Measurements from ENCODE around the gene MCM7. TPM values are rescaled to one million over a fixed set of nuclear protein-coding genes. Genes with fewer than 3 reads are reported as not detected.

The MCM7 gene
- total and polyA plus RNA-seq, 4 donors, result 36.0 to 54.7 (median 41.8) TPM

GRCh38 chr7:100107125-100107737 is 6.0 kb upstream of the MCM7 start:
- no peak for TF ChIP-seq CTCF (IDR thresholded peaks at IDR 0.05; ENCODE audit: control extremely low read depth, extremely low read depth)
- Histone ChIP-seq H3K27me3 (ENCODE audit: control insufficient read depth in 3 of 3, insufficient read depth in 3 of 3, low read length in 2 of 3) (no peaks in the 10 kb centered on the region), H3K4me3 (no peak overlapping the region), H3K36me3 (ENCODE audit: control insufficient read depth in 4 of 4, insufficient read depth in 4 of 4, low read length in 4 of 4) (peaks cover 5 to 68% (median 27%) of the 10 kb centered on the region in 4 donors), H3K4me1 (ENCODE audit: control insufficient read depth in 5 of 5, insufficient read depth in 5 of 5, low read length in 5 of 5) (peaks cover 0 to 4% (median 0%) of the 10 kb centered on the region in 5 donors), H3K9ac (ENCODE audit: insufficient read depth in 1 of 2, low read length in 2 of 2) (no peak overlapping the region), H3K27ac (ENCODE audit: low read depth in 1 of 2, low read length in 1 of 2) (no peak overlapping the region), H3K9me3 (ENCODE audit: control insufficient read depth in 4 of 4, insufficient read depth in 3 of 4, low read length in 3 of 4) (no peaks in the 10 kb centered on the region)
- 84 to 89% methylated on average over 24 to 25 of the region's 25 CpGs for WGBS, 2 donors
- ATAC-seq (ENCODE audit: insufficient read depth, low FRiP score) (no peak), DNase-seq (no peak)

DNA sequence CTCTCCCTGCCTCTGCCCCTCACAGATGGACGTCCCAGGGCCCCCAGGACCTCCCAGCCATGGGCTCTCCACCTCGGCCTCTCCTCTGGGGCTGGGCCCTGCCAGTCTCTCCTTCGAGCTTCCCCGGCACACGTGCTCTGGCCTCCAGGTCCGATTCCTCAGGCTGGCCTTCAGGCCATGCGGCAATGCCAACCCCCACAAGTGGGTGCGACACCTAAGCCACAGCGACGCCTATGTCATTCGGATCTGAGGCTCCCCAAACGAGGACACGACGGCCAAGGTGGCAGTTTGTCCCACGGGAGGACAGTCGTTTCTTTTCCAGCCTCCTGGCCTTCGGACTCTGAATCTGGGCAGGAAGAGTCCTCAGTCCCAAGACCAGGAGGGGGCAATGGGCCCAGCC is 5.4 kb upstream of the MCM7 start:
- H3K9me3 ChIP-seq (ENCODE audit: control insufficient read depth in 4 of 4, insufficient read depth in 3 of 4, low read length in 3 of 4), result no peaks in the 10 kb centered on the region
- peaks cover 5 to 64% (median 26%) of the 10 kb centered on the region in 4 donors for H3K36me3 ChIP-seq (ENCODE audit: control insufficient read depth in 4 of 4, insufficient read depth in 4 of 4, low read length in 4 of 4)
- DNase-seq (no peak), ATAC-seq (ENCODE audit: insufficient read depth, low FRiP score) (no peak)
- H3K27ac ChIP-seq (ENCODE audit: low read depth in 1 of 2, low read length in 1 of 2), result no peak overlapping the region
- 86 to 88% methylated on average over 17 of the region's 17 CpGs for WGBS, 2 donors
- no peak for TF ChIP-seq CTCF (IDR thresholded peaks at IDR 0.05; ENCODE audit: control extremely low read depth, extremely low read depth)
- H3K27me3 ChIP-seq (ENCODE audit: control insufficient read depth in 3 of 3, insufficient read depth in 3 of 3, low read length in 2 of 3), result no peaks in the 10 kb centered on the region
- peaks cover 0 to 4% (median 0%) of the 10 kb centered on the region in 5 donors for H3K4me1 ChIP-seq (ENCODE audit: control insufficient read depth in 5 of 5, insufficient read depth in 5 of 5, low read length in 5 of 5)
- no peak overlapping the region for H3K4me3 ChIP-seq
- no peak overlapping the region for H3K9ac ChIP-seq (ENCODE audit: insufficient read depth in 1 of 2, low read length in 2 of 2)

GRCh38 chr7:100105534-100105933 is 4.3 kb upstream of the MCM7 start:
- H3K4me1 ChIP-seq (ENCODE audit: control insufficient read depth in 5 of 5, insufficient read depth in 5 of 5, low read length in 5 of 5), result peaks cover 0 to 4% (median 0%) of the 10 kb centered on the region in 5 donors
- WGBS, 2 donors, result 94 to 96% methylated on average over 4 of the region's 4 CpGs
- TF ChIP-seq CTCF (IDR thresholded peaks at IDR 0.05; ENCODE audit: control extremely low read depth, extremely low read depth), result no peak
- H3K4me3 ChIP-seq, result no peak overlapping the region
- ATAC-seq (ENCODE audit: insufficient read depth, low FRiP score), result no peak
- H3K9ac ChIP-seq (ENCODE audit: insufficient read depth in 1 of 2, low read length in 2 of 2), result no peak overlapping the region
- peaks cover 5 to 54% (median 17%) of the 10 kb centered on the region in 4 donors for H3K36me3 ChIP-seq (ENCODE audit: control insufficient read depth in 4 of 4, insufficient read depth in 4 of 4, low read length in 4 of 4)
- H3K27ac ChIP-seq (ENCODE audit: low read depth in 1 of 2, low read length in 1 of 2), result no peak overlapping the region
- no peak for DNase-seq
- no peaks in the 10 kb centered on the region for H3K9me3 ChIP-seq (ENCODE audit: control insufficient read depth in 4 of 4, insufficient read depth in 3 of 4, low read length in 3 of 4)
- H3K27me3 ChIP-seq (ENCODE audit: control insufficient read depth in 3 of 3, insufficient read depth in 3 of 3, low read length in 2 of 3), result no peaks in the 10 kb centered on the region
